Fibroblast of lung (primary cell): Measurements from ENCODE around the gene ELL.

Experiments used
- CTCF ChIP-seq, 2 donors: IDR thresholded peaks in 1 of 2; conservative IDR thresholded peaks in 1 of 2; 1 replicate in 1 of 2; 2 replicates in 1 of 2; pipeline ENCODE4 v1.5.1; 2011 to 2012; ENCODE audit warnings: low read length in 2 of 2, control low read depth in 1 of 2, inconsistent platforms in 1 of 2, low read depth in 1 of 2, mild to moderate bottlenecking in 1 of 2
- EZH2 ChIP-seq: IDR thresholded peaks from 2 replicates; pipeline ENCODE4 v1.5.1; 2012; ENCODE audit warnings: low read length, control low read depth, mild to moderate bottlenecking; ENCODE audit errors: missing control alignments

- TF ChIP-seq CTCF (conservative IDR thresholded peaks at IDR 0.05 in 1 of 2, IDR thresholded peaks at IDR 0.05 in 1 of 2; ENCODE audit: low read depth in 1 of 2, low read length in 2 of 2): no peak
- no peak for TF ChIP-seq EZH2
Measured at GRCh38 chr19:18473003-18473705, 48.7 kb downstream of the ELL start.
